Gastroesophageal sphincter (tissue), 3 donors: ENCODE results near the gene UMODL1.

Experiments
- POLR2A ChIP-seq, 2 donors: fragments of 450-650 bp; IDR thresholded peaks; one replicate each; pipeline ENCODE4 v1.6.1; 2017; ENCODE audit warnings: antibody characterized with exemption in 2 of 2, mild to moderate bottlenecking in 2 of 2, moderate library complexity in 1 of 2
- TF ChIP-seq, protein P1 (sequence below), 4 experiments: fragments of 200-600 bp in 2 of 4; fragments of 450-650 bp in 2 of 4; sonication (generic) in 1 of 4; IDR thresholded peaks; one replicate each; pipeline ENCODE4 v1.5.1; 2017 to 2019; ENCODE audit warnings: antibody characterized with exemption in 4 of 4, mild to moderate bottlenecking in 2 of 4, moderate library complexity in 2 of 4

DNA sequence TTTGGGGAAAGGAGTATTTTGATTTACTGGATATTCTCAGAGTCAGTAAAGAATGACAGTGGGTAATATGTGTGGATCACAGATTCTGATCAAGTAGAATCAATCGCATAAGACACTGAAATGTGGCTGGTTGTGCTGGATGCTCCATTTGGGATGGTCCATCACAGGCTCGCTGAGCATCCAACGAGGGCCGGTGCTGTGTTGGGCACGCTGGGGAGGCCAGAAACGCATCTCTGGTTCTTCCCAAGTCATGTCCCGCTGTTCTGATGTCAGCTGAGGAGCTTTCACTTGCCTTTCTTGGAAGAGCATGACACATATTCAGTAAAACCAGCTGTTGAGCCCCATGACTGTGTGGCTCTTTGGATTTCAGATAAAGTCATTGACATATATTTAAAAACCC is 72.0 kb downstream of the UMODL1 start:
- TF ChIP-seq, protein P1, sequence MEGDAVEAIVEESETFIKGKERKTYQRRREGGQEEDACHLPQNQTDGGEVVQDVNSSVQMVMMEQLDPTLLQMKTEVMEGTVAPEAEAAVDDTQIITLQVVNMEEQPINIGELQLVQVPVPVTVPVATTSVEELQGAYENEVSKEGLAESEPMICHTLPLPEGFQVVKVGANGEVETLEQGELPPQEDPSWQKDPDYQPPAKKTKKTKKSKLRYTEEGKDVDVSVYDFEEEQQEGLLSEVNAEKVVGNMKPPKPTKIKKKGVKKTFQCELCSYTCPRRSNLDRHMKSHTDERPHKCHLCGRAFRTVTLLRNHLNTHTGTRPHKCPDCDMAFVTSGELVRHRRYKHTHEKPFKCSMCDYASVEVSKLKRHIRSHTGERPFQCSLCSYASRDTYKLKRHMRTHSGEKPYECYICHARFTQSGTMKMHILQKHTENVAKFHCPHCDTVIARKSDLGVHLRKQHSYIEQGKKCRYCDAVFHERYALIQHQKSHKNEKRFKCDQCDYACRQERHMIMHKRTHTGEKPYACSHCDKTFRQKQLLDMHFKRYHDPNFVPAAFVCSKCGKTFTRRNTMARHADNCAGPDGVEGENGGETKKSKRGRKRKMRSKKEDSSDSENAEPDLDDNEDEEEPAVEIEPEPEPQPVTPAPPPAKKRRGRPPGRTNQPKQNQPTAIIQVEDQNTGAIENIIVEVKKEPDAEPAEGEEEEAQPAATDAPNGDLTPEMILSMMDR (IDR thresholded peaks at IDR 0.05), result no peak
- no peak for TF ChIP-seq POLR2A (IDR thresholded peaks at IDR 0.05)
